BJ (cell line): ENCODE data around the gene LYSMD4. TPM values are rescaled to one million over a fixed set of nuclear protein-coding genes. Genes with fewer than 3 reads are reported as not detected.

Source experiments
- CTCF ChIA-PET: fragments of 350-600 bp; formaldehyde crosslinking; extraction: SDS; loops from one replicate; lab custom pipeline; 2021; ENCODE audit warnings: antibody characterized with exemption, inconsistent platforms; lab: Yijun Ruan, JAX
- POLR2A ChIA-PET: fragments of 300-600 bp; sonication (Branson Sonifier 250); formaldehyde crosslinking; extraction: SDS; loops from one replicate; lab custom pipeline; 2021; ENCODE audit warnings: antibody characterized with exemption; lab: Charles Lee
- DNase-seq: peaks from one replicate; pipeline ENCODE4 v3.0.0-alpha.2; 2011; ENCODE audit warnings: low read depth
- H3K27me3 ChIP-seq: 2 replicates; pipeline ENCODE4 v1.6.0; 2011; ENCODE audit warnings: low read length; ENCODE audit not compliant: control insufficient read depth, insufficient read depth
- H3K36me3 ChIP-seq: 2 replicates; pipeline ENCODE4 v1.5.1; 2011; ENCODE audit warnings: low read length; ENCODE audit not compliant: control insufficient read depth, insufficient read depth
- H3K4me3 ChIP-seq: 2 replicates; pipeline ENCODE4 v1.5.1; 2011; ENCODE audit warnings: low read depth, mild to moderate bottlenecking, control low read depth, low read length
- polyA plus RNA-seq: library from polyadenylated mRNA; depleted of rRNA; stranded (reverse); fragments of >200 nt; gene quantifications from 2 replicates; pipeline ENCODE4 v1.2.3, GENCODE V29; 2011
- TF ChIP-seq, protein P1 (sequence below): IDR thresholded peaks from 2 replicates; pipeline ENCODE4 v1.5.1; 2011; ENCODE audit warnings: low read depth, mild to moderate bottlenecking, control low read depth, inconsistent platforms, low read length, moderate library complexity; ENCODE audit not compliant: insufficient read depth

The LYSMD4 gene
- polyA plus RNA-seq, 1 experiment, result 2.7 TPM

DNA sequence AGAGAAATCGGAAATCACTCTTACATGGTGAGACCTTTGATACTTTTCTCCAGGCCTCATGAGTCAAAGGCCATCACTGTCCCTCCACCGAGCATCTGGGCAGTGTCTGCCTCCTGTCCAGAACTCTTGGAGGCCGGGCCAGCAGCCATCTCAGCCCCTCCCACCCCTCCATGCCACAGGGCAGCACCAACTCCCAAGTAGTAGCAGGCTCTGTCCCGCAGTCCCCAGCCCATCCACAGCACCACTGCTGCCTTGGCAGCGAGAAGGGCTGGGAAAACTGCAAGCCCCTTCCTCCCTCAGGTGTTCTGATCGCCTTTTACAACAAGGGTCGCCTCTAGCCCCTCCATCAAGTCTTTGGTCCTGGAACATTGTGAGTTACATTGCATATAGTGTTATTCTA is 5.5 kb downstream of the LYSMD4 start:
- ChIA-PET POLR2A (no interaction called here), CTCF (no interaction called here)
- Histone ChIP-seq H3K4me3 (no peak overlapping the region), H3K27me3 (no peaks in the 10 kb centered on the region), H3K36me3 (no peaks in the 10 kb centered on the region)
- DNase-seq, result no peak
- TF ChIP-seq, protein P1, sequence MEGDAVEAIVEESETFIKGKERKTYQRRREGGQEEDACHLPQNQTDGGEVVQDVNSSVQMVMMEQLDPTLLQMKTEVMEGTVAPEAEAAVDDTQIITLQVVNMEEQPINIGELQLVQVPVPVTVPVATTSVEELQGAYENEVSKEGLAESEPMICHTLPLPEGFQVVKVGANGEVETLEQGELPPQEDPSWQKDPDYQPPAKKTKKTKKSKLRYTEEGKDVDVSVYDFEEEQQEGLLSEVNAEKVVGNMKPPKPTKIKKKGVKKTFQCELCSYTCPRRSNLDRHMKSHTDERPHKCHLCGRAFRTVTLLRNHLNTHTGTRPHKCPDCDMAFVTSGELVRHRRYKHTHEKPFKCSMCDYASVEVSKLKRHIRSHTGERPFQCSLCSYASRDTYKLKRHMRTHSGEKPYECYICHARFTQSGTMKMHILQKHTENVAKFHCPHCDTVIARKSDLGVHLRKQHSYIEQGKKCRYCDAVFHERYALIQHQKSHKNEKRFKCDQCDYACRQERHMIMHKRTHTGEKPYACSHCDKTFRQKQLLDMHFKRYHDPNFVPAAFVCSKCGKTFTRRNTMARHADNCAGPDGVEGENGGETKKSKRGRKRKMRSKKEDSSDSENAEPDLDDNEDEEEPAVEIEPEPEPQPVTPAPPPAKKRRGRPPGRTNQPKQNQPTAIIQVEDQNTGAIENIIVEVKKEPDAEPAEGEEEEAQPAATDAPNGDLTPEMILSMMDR, result no peak

DNA sequence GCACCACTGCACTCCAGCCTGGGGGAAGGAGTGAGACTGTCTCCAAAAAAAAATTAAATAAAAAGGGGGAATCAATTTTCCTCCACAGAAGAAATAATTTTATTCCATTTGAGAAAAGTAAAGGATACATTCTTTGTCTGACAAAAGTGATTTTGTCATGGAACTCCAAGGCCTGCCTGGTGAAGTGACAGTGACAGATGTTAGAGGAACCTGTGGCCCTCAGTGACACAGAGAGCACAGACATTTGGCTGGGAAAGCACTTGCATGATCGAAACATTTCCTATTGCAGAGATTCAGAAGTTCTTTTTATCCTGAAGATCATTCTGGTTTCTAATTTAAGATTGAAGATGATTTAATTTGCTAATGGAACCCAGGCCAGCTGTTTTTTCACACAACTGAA is 5.9 kb downstream of the LYSMD4 start:
- Histone ChIP-seq H3K4me3 (no peak overlapping the region), H3K36me3 (no peaks in the 10 kb centered on the region), H3K27me3 (no peaks in the 10 kb centered on the region)
- ChIA-PET POLR2A (no interaction called here), CTCF (no interaction called here)
- no peak for DNase-seq
- TF ChIP-seq, protein P1, result no peak

DNA sequence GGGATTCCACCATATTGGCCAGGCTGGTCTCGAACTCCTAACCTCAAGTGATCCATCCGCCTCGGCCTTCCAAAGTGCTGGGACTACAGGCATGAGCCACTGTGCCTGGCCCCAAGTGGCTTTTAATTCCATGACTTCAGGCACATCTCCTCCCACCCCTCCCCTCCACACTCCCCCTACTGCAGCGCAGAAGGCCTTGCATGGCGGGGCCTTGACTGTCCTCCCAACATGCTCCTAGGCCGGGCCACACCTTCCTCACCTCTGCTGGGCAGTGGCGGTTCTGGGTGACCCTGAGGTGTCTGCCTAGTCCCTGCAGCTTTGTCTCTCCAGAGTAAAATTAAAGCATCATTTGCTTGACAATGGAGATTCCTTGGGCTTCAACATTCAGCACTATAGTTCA is 6.9 kb downstream of the LYSMD4 start:
- Histone ChIP-seq H3K27me3 (no peaks in the 10 kb centered on the region), H3K4me3 (no peak overlapping the region), H3K36me3 (no peaks in the 10 kb centered on the region)
- ChIA-PET CTCF (interaction anchor here (0.7 to 2.2 kb wide), 2 partner anchors 13 to 22 kb away, joined by 4 to 9 read pairs; no protein-coding TSS in a partner anchor), POLR2A (no interaction called here)
- TF ChIP-seq, protein P1, result no peak
- DNase-seq, result no peak

DNA sequence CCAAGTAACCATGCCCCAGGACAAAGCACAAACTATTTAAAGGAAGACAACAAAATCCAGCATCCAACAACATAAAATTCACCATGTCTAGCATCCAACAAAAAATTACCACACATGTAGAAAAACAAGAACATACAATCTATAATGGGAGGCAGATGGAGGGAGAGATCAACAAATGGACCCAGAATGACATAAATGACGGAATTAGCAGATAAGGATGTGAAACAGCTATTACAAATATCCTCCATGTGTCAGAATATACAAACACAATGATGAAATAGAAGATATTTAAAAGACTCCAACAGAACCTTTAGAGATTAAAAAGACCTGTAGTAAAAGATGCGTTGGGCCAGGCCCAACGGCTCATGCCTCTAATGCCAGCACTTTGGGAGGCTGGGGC is 10.8 kb downstream of the LYSMD4 start:
- DNase-seq, result no peak
- CTCF ChIA-PET, result interaction anchor here (0.7 to 1.4 kb wide), 2 partner anchors 34 to 500 kb away, joined by 3 to 4 read pairs; no protein-coding TSS in a partner anchor
- Histone ChIP-seq H3K27me3 (no peaks in the 10 kb centered on the region), H3K36me3 (no peaks in the 10 kb centered on the region), H3K4me3 (no peak overlapping the region)
- POLR2A ChIA-PET, result no interaction called here
- TF ChIP-seq, protein P1, result no peak

DNA sequence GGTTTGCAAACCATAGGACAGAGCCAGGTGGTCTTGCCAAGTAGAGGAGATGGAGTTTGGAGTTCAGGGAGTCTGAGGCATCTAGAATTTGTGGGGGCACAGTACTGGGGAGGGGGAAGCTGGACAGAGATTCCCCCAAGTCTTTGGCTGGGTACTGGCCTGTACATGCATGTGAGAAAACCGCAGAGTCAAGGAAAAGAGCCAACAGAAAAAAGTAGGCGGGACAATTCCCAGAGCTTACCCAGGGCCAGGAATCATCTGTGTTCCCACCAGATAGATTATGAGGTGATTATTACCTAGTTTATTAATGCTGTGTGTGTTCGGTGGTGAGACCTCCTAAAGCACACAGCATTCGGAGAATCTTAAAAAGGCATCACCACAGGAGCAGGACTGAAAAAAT is 11.3 kb downstream of the LYSMD4 start:
- POLR2A ChIA-PET, result no interaction called here
- Histone ChIP-seq H3K4me3 (no peak overlapping the region), H3K36me3 (no peaks in the 10 kb centered on the region), H3K27me3 (no peaks in the 10 kb centered on the region)
- CTCF ChIA-PET, result interaction anchor here (0.7 to 1.4 kb wide), 2 partner anchors 34 to 500 kb away, joined by 3 to 4 read pairs; no protein-coding TSS in a partner anchor
- no peak for DNase-seq
- TF ChIP-seq, protein P1, result no peak
